ENCODE results near the gene CPVL. TPM values are rescaled to one million over a fixed set of nuclear protein-coding genes. Genes with fewer than 3 reads are reported as not detected.

CPVL gene
- total and polyA plus RNA-seq, 8 donors: 6.8 to 40.8 (median 11.2) TPM

DNA sequence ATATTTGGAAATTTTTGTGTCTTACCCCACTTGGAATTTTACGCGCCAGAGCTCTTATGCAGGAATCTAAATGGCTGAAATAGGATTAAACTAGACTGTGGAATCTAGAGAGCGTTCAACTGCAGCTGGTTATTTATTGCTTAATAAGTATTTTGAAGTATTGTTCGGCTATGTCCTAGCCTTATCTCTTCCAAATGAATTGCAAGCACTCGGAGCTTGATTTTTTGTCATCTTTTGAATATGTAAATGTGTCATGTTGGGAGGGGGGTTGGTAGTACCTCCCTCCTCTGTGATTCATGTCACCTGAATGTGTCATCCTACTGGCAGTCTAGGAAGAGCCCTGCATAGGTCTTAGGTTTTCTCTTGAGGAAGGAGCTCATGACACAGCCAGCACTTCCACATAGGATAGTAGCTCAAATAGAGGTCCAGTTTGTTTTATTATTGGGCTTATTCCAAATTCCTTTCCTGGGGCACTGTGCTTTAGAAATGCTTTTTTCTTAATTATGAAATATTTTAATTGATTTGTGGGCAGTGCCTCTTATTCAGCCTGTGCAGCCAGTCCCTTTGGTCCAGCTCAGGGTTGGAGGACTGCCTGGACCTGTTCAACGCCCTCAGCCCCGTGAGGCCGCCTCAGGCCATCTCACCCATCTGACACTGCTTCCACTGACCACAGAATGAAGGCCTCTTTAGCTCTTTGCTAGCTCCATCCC lies 165.7 kb downstream of the CPVL start:
- DNase-seq: no peak
- peak; percentile 17 for ATAC-seq
- Histone ChIP-seq H3K4me1 (peaks cover 17 to 18% of the 10 kb centered on the region in 2 donors), H3K27me3 (no peaks in the 10 kb centered on the region), H3K36me3 (no peaks in the 10 kb centered on the region), H3K9me3 (no peaks in the 10 kb centered on the region), H3K27ac (no peak overlapping the region), H3K4me3 (no peak overlapping the region)
- intact Hi-C loops (cut with DNase I): no loop called here
- TF ChIP-seq, protein P1, sequence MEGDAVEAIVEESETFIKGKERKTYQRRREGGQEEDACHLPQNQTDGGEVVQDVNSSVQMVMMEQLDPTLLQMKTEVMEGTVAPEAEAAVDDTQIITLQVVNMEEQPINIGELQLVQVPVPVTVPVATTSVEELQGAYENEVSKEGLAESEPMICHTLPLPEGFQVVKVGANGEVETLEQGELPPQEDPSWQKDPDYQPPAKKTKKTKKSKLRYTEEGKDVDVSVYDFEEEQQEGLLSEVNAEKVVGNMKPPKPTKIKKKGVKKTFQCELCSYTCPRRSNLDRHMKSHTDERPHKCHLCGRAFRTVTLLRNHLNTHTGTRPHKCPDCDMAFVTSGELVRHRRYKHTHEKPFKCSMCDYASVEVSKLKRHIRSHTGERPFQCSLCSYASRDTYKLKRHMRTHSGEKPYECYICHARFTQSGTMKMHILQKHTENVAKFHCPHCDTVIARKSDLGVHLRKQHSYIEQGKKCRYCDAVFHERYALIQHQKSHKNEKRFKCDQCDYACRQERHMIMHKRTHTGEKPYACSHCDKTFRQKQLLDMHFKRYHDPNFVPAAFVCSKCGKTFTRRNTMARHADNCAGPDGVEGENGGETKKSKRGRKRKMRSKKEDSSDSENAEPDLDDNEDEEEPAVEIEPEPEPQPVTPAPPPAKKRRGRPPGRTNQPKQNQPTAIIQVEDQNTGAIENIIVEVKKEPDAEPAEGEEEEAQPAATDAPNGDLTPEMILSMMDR (IDR thresholded peaks at IDR 0.05): no peak

DNA sequence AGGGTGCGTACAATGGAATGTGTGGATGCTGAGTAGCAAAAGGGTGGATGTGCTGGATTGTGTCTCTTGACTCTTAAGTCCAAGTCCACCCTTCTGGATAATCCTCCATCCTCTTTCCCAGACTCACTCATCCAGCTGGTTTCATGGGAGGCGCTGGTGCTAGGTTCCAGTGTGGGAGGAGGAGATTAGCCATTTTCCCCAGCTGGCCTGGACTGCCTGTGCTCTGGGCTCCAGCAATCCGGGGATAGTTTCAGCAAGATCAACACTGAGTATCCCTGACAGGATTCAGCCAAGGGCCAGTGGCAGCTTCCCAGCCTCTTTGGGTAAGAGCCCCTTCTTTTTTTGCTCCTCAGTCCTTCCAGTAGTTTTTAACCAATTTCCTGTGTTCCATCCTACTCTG lies 166.6 kb downstream of the CPVL start:
- DNase-seq (no peak), ATAC-seq (no peak)
- TF ChIP-seq, protein P1 (IDR thresholded peaks at IDR 0.05): no peak
- H3K4me3 ChIP-seq: no peak overlapping the region
- H3K9me3 ChIP-seq: peaks cover 0 to under 1% of the 10 kb centered on the region in 2 donors
- H3K27me3 ChIP-seq: no peaks in the 10 kb centered on the region
- H3K27ac ChIP-seq: no peak overlapping the region
- H3K36me3 ChIP-seq: no peaks in the 10 kb centered on the region
- intact Hi-C loops (cut with DNase I): no loop called here
- peaks cover 9 to 13% of the 10 kb centered on the region in 2 donors for H3K4me1 ChIP-seq

DNA sequence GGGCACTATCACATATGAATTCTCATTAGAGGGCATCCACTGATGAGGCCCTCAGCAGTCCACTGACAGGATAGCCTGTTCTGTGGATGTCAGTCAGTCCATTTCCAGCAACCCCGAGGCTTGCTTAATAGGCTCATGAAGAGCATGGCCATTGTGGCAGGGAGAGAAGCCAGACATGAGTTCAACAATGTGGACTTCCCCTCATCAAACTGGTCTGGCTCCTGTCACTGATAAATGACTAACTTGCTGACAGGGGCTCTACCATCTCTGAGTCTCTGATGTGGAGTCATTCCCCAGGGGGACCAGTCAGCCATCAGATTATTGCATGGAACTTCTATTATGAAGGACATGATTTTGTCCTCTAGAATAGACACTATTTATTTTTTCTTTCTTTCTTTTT lies 168.5 kb downstream of the CPVL start:
- Histone ChIP-seq H3K27me3 (no peaks in the 10 kb centered on the region), H3K9me3 (peaks cover 0 to 13% of the 10 kb centered on the region in 2 donors), H3K27ac (no peak overlapping the region), H3K4me3 (no peak overlapping the region), H3K4me1 (peaks cover 0 to 6% of the 10 kb centered on the region in 2 donors), H3K36me3 (no peaks in the 10 kb centered on the region)
- DNase-seq (no peak), ATAC-seq (no peak)
- intact Hi-C loops (cut with DNase I): no loop called here
- TF ChIP-seq, protein P1 (IDR thresholded peaks at IDR 0.05): no peak

DNA sequence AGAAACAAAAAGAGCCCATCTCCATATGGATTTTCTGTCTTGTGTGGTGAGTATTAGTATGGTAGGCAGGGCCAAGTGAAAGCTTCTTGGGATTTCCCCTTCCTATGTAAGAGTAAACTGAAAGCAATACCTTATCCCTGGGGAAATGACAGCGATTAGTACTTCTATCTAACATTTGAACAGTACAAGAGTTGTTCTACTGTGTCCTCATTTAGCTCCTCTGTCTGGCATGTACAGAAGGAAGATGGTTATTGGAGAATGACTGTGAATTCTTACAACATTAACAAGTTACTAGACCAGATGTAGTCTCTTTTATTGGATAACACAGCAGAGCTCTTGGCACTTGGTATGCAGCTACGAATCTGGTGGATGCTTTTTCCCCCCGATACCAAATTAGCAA lies 170.3 kb downstream of the CPVL start:
- no peaks in the 10 kb centered on the region for H3K27me3 ChIP-seq
- no peak overlapping the region for H3K4me3 ChIP-seq
- no peaks in the 10 kb centered on the region for H3K36me3 ChIP-seq
- peaks cover 0 to 31% of the 10 kb centered on the region in 2 donors for H3K9me3 ChIP-seq
- H3K4me1 ChIP-seq: peaks cover 0 to 6% of the 10 kb centered on the region in 2 donors
- no peak overlapping the region for H3K27ac ChIP-seq
- DNase-seq (no peak), ATAC-seq (no peak)
- intact Hi-C loops (cut with DNase I): no loop called here
- TF ChIP-seq, protein P1 (IDR thresholded peaks at IDR 0.05): no peak

DNA sequence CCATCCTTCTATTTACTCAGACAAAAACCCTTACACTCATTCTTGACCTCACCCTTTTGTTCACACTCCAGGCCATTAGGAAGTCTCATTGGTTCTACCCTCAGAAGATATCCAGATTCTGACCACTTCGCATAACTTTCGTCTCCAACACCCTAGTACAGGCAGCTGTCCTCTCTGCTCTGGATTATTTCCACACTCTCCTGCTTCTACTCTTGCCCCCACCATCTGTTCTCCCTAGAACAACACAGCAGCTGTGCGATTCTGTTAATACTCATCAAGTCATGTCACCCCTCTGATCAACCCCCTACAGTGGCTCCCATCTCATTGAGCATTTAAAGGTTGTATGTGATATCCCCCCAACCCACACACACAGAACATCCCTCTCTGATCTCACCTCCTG lies 172.7 kb downstream of the CPVL start:
- Histone ChIP-seq H3K27me3 (no peaks in the 10 kb centered on the region), H3K9me3 (peaks cover 0 to 38% of the 10 kb centered on the region in 2 donors), H3K27ac (no peak overlapping the region), H3K4me1 (no peaks in the 10 kb centered on the region), H3K4me3 (no peak overlapping the region), H3K36me3 (no peaks in the 10 kb centered on the region)
- DNase-seq (no peak), ATAC-seq (no peak)
- TF ChIP-seq, protein P1 (IDR thresholded peaks at IDR 0.05): no peak
- intact Hi-C loops (cut with DNase I): no loop called here

Measured in left lung (tissue), 10 donors.